WERI-Rb-1 (cell line): ENCODE measurements around the gene NOLC1.

ENCODE experiments used
- DNase-seq: peaks from one replicate; pipeline ENCODE4 v3.0.0-alpha.2; 2020
- H3K27ac ChIP-seq: fragments of 250-450 bp; sonication (Bioruptor Pico); 2 replicates; pipeline ENCODE4 v1.5.1; 2020; ENCODE audit warnings: mild to moderate bottlenecking, moderate library complexity
- H3K27me3 ChIP-seq: fragments of 250-450 bp; sonication (Bioruptor Pico); 2 replicates; pipeline ENCODE4 v1.5.1; 2021; ENCODE audit warnings: mild to moderate bottlenecking, low read depth, moderate library complexity; ENCODE audit not compliant: insufficient read depth, severe bottlenecking
- H3K36me3 ChIP-seq: fragments of 250-450 bp; sonication (Bioruptor Pico); 2 replicates; pipeline ENCODE4 v1.5.1; 2020; ENCODE audit warnings: mild to moderate bottlenecking, moderate library complexity
- H3K4me3 ChIP-seq: 2 replicates; pipeline ENCODE4 v1.5.1; 2011; ENCODE audit warnings: low read depth, mild to moderate bottlenecking, control low read depth, low read length
- H3K9me3 ChIP-seq: fragments of 250-450 bp; sonication (Bioruptor Pico); 2 replicates; pipeline ENCODE4 v1.5.1; 2021; ENCODE audit warnings: mild to moderate bottlenecking, moderate library complexity; ENCODE audit not compliant: severe bottlenecking
- CTCF ChIP-seq: IDR thresholded peaks from 2 replicates; pipeline ENCODE4 v1.5.1; 2011; ENCODE audit warnings: low read depth, mild to moderate bottlenecking, control low read depth, inconsistent platforms, low read length

The NOLC1 gene

GRCh38 chr10:102151774-102152544 is at the start of gene NOLC1:
TSS of gene NOLC1 (plus strand) at chr10:102152389. CDS start at chr10:102152411, 22 bp downstream.
- Histone ChIP-seq H3K9me3 (no peaks in the 10 kb centered on the region), H3K27me3 (no peaks in the 10 kb centered on the region), H3K27ac (peak within 1 kb of the TSS; percentile 82), H3K36me3 (peaks cover 74% of the 10 kb centered on the region), H3K4me3 (peak within 1 kb of the TSS; percentile 99)
- peak; percentile 99 for DNase-seq
- TF ChIP-seq CTCF: no peak

- no peak overlapping the region for H3K27ac ChIP-seq
- no peak for DNase-seq
- H3K9me3 ChIP-seq: no peaks in the 10 kb centered on the region
- H3K27me3 ChIP-seq: no peaks in the 10 kb centered on the region
- no peak overlapping the region for H3K4me3 ChIP-seq
- peaks cover 8% of the 10 kb centered on the region for H3K36me3 ChIP-seq
- TF ChIP-seq CTCF: no peak
Measured at GRCh38 chr10:102102421-102102820, 49.8 kb upstream of the NOLC1 start.

- H3K9me3 ChIP-seq: no peaks in the 10 kb centered on the region
- no peak overlapping the region for H3K4me3 ChIP-seq
- TF ChIP-seq CTCF: no peak
- H3K27me3 ChIP-seq: no peaks in the 10 kb centered on the region
- no peak for DNase-seq
- H3K36me3 ChIP-seq: peaks cover 54% of the 10 kb centered on the region
- no peak overlapping the region for H3K27ac ChIP-seq
Measured at GRCh38 chr10:102106998-102107397, 45.2 kb upstream of the NOLC1 start.

GRCh38 chr10:102109166-102110116 is 42.7 kb upstream of the NOLC1 start:
- no peak overlapping the region for H3K27ac ChIP-seq
- TF ChIP-seq CTCF: no peak
- no peak overlapping the region for H3K4me3 ChIP-seq
- peaks cover 60% of the 10 kb centered on the region for H3K36me3 ChIP-seq
- H3K27me3 ChIP-seq: no peaks in the 10 kb centered on the region
- H3K9me3 ChIP-seq: no peaks in the 10 kb centered on the region
- no peak for DNase-seq

- H3K4me3 ChIP-seq: no peak overlapping the region
- no peak for DNase-seq
- H3K27me3 ChIP-seq: no peaks in the 10 kb centered on the region
- TF ChIP-seq CTCF: no peak
- no peaks in the 10 kb centered on the region for H3K9me3 ChIP-seq
- no peak overlapping the region for H3K27ac ChIP-seq
- H3K36me3 ChIP-seq: peaks cover 58% of the 10 kb centered on the region
Measured at GRCh38 chr10:102111276-102111675, 40.9 kb upstream of the NOLC1 start.
